Caco-2 (cell line): ENCODE data around the gene GLI1. TPM values are rescaled to one million over a fixed set of nuclear protein-coding genes. Genes with fewer than 3 reads are reported as not detected.
A peak's percentile ranks its signal among the peaks of the same experiment; 100 is the strongest.

Experiments
- BruUV-seq: library from RNA; stranded (reverse); fragments of 400-500 nt; replicated peaks from 2 replicates; lab custom pipeline; 2021; lab: Mats Ljungman, UMichigan
- CTCF ChIA-PET: fragments of 300-600 bp; sonication (Branson Sonifier 250); formaldehyde crosslinking; loops from one replicate; lab custom pipeline; 2022; ENCODE audit warnings: antibody characterized with exemption; lab: Charles Lee
- POLR2A ChIA-PET: fragments of 300-600 bp; sonication (Branson Sonifier 250); formaldehyde crosslinking; loops from one replicate; lab custom pipeline; 2022; ENCODE audit warnings: antibody characterized with exemption; lab: Charles Lee
- DNase-seq, 2 experiments: peaks; one replicate each; pipeline versions ENCODE4 v3.0.0 to v3.0.0-alpha.2; 2020 to 2022
- H3K27me3 ChIP-seq: replicated peaks from 2 replicates; pipeline ENCODE4 v1.6.0; 2011; ENCODE audit warnings: low read length; ENCODE audit not compliant: control insufficient read depth, insufficient read depth
- H3K36me3 ChIP-seq: 2 replicates; pipeline ENCODE4 v1.5.1; 2011; ENCODE audit warnings: low read length; ENCODE audit not compliant: control insufficient read depth, insufficient read depth
- H3K4me1 ChIP-seq: fragments of 250-450 bp; sonication (Bioruptor Pico); 2 replicates; pipeline ENCODE4 v1.5.1; 2020; ENCODE audit warnings: mild to moderate bottlenecking
- H3K4me3 ChIP-seq: 2 replicates; pipeline ENCODE4 v1.5.1; 2011; ENCODE audit warnings: low read depth, mild to moderate bottlenecking, control low read depth, low read length
- H3K9me3 ChIP-seq: fragments of 250-450 bp; sonication (Bioruptor Pico); 2 replicates; pipeline ENCODE4 v1.5.1; 2020; ENCODE audit warnings: mild to moderate bottlenecking, moderate library complexity
- H3K27ac Mint-ChIP-seq: one replicate; pipeline ENCODE4 v1.8.0; 2022; ENCODE audit warnings: mixed read lengths; ENCODE audit not compliant: unreplicated experiment
- H3K27me3 Mint-ChIP-seq: one replicate; pipeline ENCODE4 v1.8.0; 2022; ENCODE audit warnings: mixed read lengths; ENCODE audit not compliant: insufficient read depth, unreplicated experiment
- H3K36me3 Mint-ChIP-seq: one replicate; pipeline ENCODE4 v1.8.0; 2022; ENCODE audit warnings: mild to moderate bottlenecking, mixed read lengths; ENCODE audit not compliant: insufficient read depth, unreplicated experiment
- H3K4me1 Mint-ChIP-seq: one replicate; pipeline ENCODE4 v1.8.0; 2022; ENCODE audit warnings: low read depth, mixed read lengths; ENCODE audit not compliant: unreplicated experiment
- H3K4me3 Mint-ChIP-seq: one replicate; pipeline ENCODE4 v1.8.0; 2022; ENCODE audit warnings: mild to moderate bottlenecking, moderate library complexity, mixed read lengths; ENCODE audit not compliant: unreplicated experiment
- H3K9me3 Mint-ChIP-seq: one replicate; pipeline ENCODE4 v1.8.0; 2022; ENCODE audit warnings: mixed read lengths; ENCODE audit not compliant: unreplicated experiment
- CTCF ChIP-seq, 2 experiments: fragments of 200-600 bp in 1 of 2; IDR thresholded peaks; 1 replicate in 1 of 2; 2 replicates in 1 of 2; pipeline versions ENCODE4 v1.5.1 to v1.8.0; 2011 to 2022; ENCODE audit warnings: antibody characterized with exemption in 1 of 2, control low read depth in 1 of 2, inconsistent platforms in 1 of 2, low read depth in 1 of 2, low read length in 1 of 2, mild to moderate bottlenecking in 1 of 2, moderate library complexity in 1 of 2; ENCODE audit not compliant: insufficient read depth in 1 of 2, severe bottlenecking in 1 of 2, unreplicated experiment in 1 of 2
- intact Hi-C: fragments of 100-400 bp; cut with micrococcal nuclease; formaldehyde crosslinking; loops from one replicate; pipeline ENCODE4 v1.10.0; 2022; ENCODE audit not compliant: unreplicated experiment
- total RNA-seq: library from RNA; stranded (reverse); gene quantifications from 2 replicates; pipeline ENCODE4 v1.2.3, GENCODE V29; 2022

GLI1 gene
- total RNA-seq, 1 experiment from 2014 or later = 0.48 TPM

GRCh38 chr12:57461276-57461916 lies 1.8 kb downstream of the GLI1 start:
- peaks cover 10% of the 10 kb centered on the region for H3K4me1 ChIP-seq
- ChIA-PET CTCF (interaction anchor here (0.6 to 1.2 kb wide), 3 partner anchors 9 to 781 kb away, joined by 3 to 5 read pairs (median 5); no protein-coding TSS in a partner anchor), POLR2A (no interaction called here)
- TF ChIP-seq CTCF (IDR thresholded peaks at IDR 0.05; ENCODE audit: insufficient read depth in 1 of 2, low read depth in 1 of 2, low read length in 1 of 2, severe bottlenecking in 1 of 2, unreplicated experiment in 1 of 2) = no peak
- no peak overlapping the region for H3K27ac Mint-ChIP-seq
- intact Hi-C loops = no loop called here
- peak overlapping the region; percentile 81 for H3K4me3 Mint-ChIP-seq
- H3K36me3 Mint-ChIP-seq = no peaks in the 10 kb centered on the region
- H3K36me3 ChIP-seq = no peaks in the 10 kb centered on the region
- peak overlapping the region; percentile 43 for H3K4me3 ChIP-seq
- BruUV-seq = no TSS peak
- no peaks in the 10 kb centered on the region for H3K9me3 ChIP-seq
- H3K27me3 Mint-ChIP-seq = peaks cover 13% of the 10 kb centered on the region
- H3K9me3 Mint-ChIP-seq = no peaks in the 10 kb centered on the region
- no peak for DNase-seq
- peaks cover 20% of the 10 kb centered on the region for H3K4me1 Mint-ChIP-seq
- no peaks in the 10 kb centered on the region for H3K27me3 ChIP-seq

GRCh38 chr12:57461917-57462250 lies 2.3 kb downstream of the GLI1 start:
- Mint-ChIP-seq H3K4me3 (peak overlapping the region; percentile 81), H3K4me1 (peaks cover 15% of the 10 kb centered on the region), H3K36me3 (no peaks in the 10 kb centered on the region), H3K27me3 (peaks cover 13% of the 10 kb centered on the region), H3K9me3 (no peaks in the 10 kb centered on the region), H3K27ac (no peak overlapping the region)
- intact Hi-C loops = loop anchor here (1.0 kb wide), 1 partner anchor 249 kb away; no protein-coding TSS in a partner anchor
- BruUV-seq = no TSS peak
- POLR2A ChIA-PET = no interaction called here
- peak overlapping the region; percentile 43 for H3K4me3 ChIP-seq
- H3K4me1 ChIP-seq = peaks cover 10% of the 10 kb centered on the region
- H3K36me3 ChIP-seq = no peaks in the 10 kb centered on the region
- no peaks in the 10 kb centered on the region for H3K27me3 ChIP-seq
- TF ChIP-seq CTCF (IDR thresholded peaks at IDR 0.05; ENCODE audit: insufficient read depth in 1 of 2, low read depth in 1 of 2, low read length in 1 of 2, severe bottlenecking in 1 of 2, unreplicated experiment in 1 of 2) = no peak
- CTCF ChIA-PET = interaction anchor here (0.8 to 1.2 kb wide), 2 partner anchors 9 to 248 kb away, joined by 3 to 5 read pairs; no protein-coding TSS in a partner anchor
- H3K9me3 ChIP-seq = no peaks in the 10 kb centered on the region
- DNase-seq = no peak

GRCh38 chr12:57462251-57462911 lies 2.8 kb downstream of the GLI1 start:
- H3K27me3 Mint-ChIP-seq = peaks cover 17% of the 10 kb centered on the region
- POLR2A ChIA-PET = no interaction called here
- CTCF ChIA-PET = interaction anchor here (0.8 to 1.2 kb wide), 3 partner anchors 10 to 249 kb away, joined by 3 to 5 read pairs (median 3); no protein-coding TSS in a partner anchor
- BruUV-seq = no TSS peak
- no peaks in the 10 kb centered on the region for H3K9me3 Mint-ChIP-seq
- H3K4me3 ChIP-seq = peak overlapping the region; percentile 43
- intact Hi-C loops = loop anchor here (1.0 kb wide), 1 partner anchor 249 kb away; no protein-coding TSS in a partner anchor
- no peaks in the 10 kb centered on the region for H3K27me3 ChIP-seq
- peak overlapping the region; percentile 81 for H3K4me3 Mint-ChIP-seq
- H3K36me3 Mint-ChIP-seq = no peaks in the 10 kb centered on the region
- no peaks in the 10 kb centered on the region for H3K36me3 ChIP-seq
- H3K9me3 ChIP-seq = no peaks in the 10 kb centered on the region
- peaks cover 10% of the 10 kb centered on the region for H3K4me1 ChIP-seq
- peak overlapping the region; percentile 49 for H3K27ac Mint-ChIP-seq
- H3K4me1 Mint-ChIP-seq = peaks cover 14% of the 10 kb centered on the region
- DNase-seq = peak; percentile 92 to 93
- peak; percentile 83 to 95 for TF ChIP-seq CTCF (IDR thresholded peaks at IDR 0.05; ENCODE audit: insufficient read depth in 1 of 2, low read depth in 1 of 2, low read length in 1 of 2, severe bottlenecking in 1 of 2, unreplicated experiment in 1 of 2)
